Esophagus squamous epithelium (tissue), 4 donors: ENCODE data around the gene TMEM51.

Source experiments
- CTCF ChIP-seq, 6 experiments: fragments of 450-650 bp in 4 of 6; fragments of 200-600 bp in 2 of 6; sonication (generic) in 2 of 6; IDR thresholded peaks; one replicate each; pipeline ENCODE4 v1.5.1; 2016 to 2019; ENCODE audit warnings: antibody characterized with exemption in 6 of 6, mild to moderate bottlenecking in 4 of 6, moderate library complexity in 4 of 6
- POLR2A ChIP-seq, 4 donors: fragments of 450-650 bp; IDR thresholded peaks; one replicate each; pipeline ENCODE4 v1.6.1; 2017; ENCODE audit warnings: antibody characterized with exemption in 4 of 4, mild to moderate bottlenecking in 4 of 4, moderate library complexity in 3 of 4

GRCh38 chr1:15134285-15134684 lies 19.3 kb upstream of the TMEM51 start:
- TF ChIP-seq CTCF (IDR thresholded peaks at IDR 0.05) (no peak), POLR2A (IDR thresholded peaks at IDR 0.05) (no peak)
